NCI-H526 (cell line): ENCODE results near the gene SGSM1.

Experiments used
- DNase-seq, 2 experiments: peaks; one replicate each; lab custom pipeline; 2025; lab: John Stamatoyannopoulos, UW

SGSM1 gene

GRCh38 chr22:24951942-24952836 is 146.2 kb downstream of the SGSM1 start, which contains the start of gene KIAA1671:
KIAA1671 (plus strand) TSS chr22:24952716; CDS start chr22:25028000, 75,284 bp downstream.
- DNase-seq: peak; percentile 33 to 89

GRCh38 chr22:24952837-24953383 is 146.9 kb downstream of the SGSM1 start:
- peak in 1 of 2 experiments; percentile 69 for DNase-seq

GRCh38 chr22:24953384-24954113 is 147.5 kb downstream of the SGSM1 start:
- peak in 1 of 2 experiments; percentile 24 for DNase-seq

GRCh38 chr22:24954114-24954463 is 148.1 kb downstream of the SGSM1 start:
- peak in 1 of 2 experiments; percentile 14 for DNase-seq

- no peak for DNase-seq
These were observed 148.8 kb downstream of the SGSM1 start for GRCh38 chr22:24954856-24955255.

GRCh38 chr22:24957043-24957442 is 151.0 kb downstream of the SGSM1 start:
- DNase-seq: no peak

GRCh38 chr22:24961217-24961844 is 155.3 kb downstream of the SGSM1 start:
- DNase-seq: no peak

- no peak for DNase-seq
These were observed 156.1 kb downstream of the SGSM1 start for GRCh38 chr22:24962094-24962493.

- DNase-seq: no peak
These were observed 156.8 kb downstream of the SGSM1 start for GRCh38 chr22:24962835-24963234.

GRCh38 chr22:24964441-24964840 is 158.4 kb downstream of the SGSM1 start:
- no peak for DNase-seq

GRCh38 chr22:24965822-24966626 is 160.0 kb downstream of the SGSM1 start:
- DNase-seq: no peak

GRCh38 chr22:24968066-24968561 is 162.1 kb downstream of the SGSM1 start:
- DNase-seq: no peak

GRCh38 chr22:24969560-24970301 is 163.7 kb downstream of the SGSM1 start:
- no peak for DNase-seq

GRCh38 chr22:24972369-24972768 is 166.4 kb downstream of the SGSM1 start:
- DNase-seq: no peak

- no peak for DNase-seq
These were observed 167.9 kb downstream of the SGSM1 start for GRCh38 chr22:24973872-24974271.

GRCh38 chr22:24975125-24975640 is 169.2 kb downstream of the SGSM1 start:
- no peak for DNase-seq

- no peak for DNase-seq
These were observed 169.9 kb downstream of the SGSM1 start for GRCh38 chr22:24975813-24976341.

GRCh38 chr22:24976442-24977218 is 170.6 kb downstream of the SGSM1 start:
- DNase-seq: no peak
